SK-N-SH treated with all-trans-retinoic acid at 6 μM for 48 hours (cell line): ENCODE data around the gene CRYL1.

Experiments used
- ARNTL ChIP-seq: fragments of 450-650 bp; formaldehyde crosslinking; IDR thresholded peaks from 2 replicates; pipeline ENCODE4 v1.5.0; 2020; ENCODE audit warnings: low read depth, mild to moderate bottlenecking, moderate library complexity, borderline replicate concordance
- BACH2 ChIP-seq: fragments of 250-450 bp; sonication (Bioruptor Pico); IDR thresholded peaks from 2 replicates; pipeline ENCODE4 v1.9.0; 2021; ENCODE audit warnings: mild to moderate bottlenecking, borderline replicate concordance
- CSDC2 ChIP-seq: fragments of 250-450 bp; sonication (Bioruptor Pico); IDR thresholded peaks from 2 replicates; pipeline ENCODE4 v1.5.0; 2020; ENCODE audit warnings: mild to moderate bottlenecking, moderate library complexity
- RARB ChIP-seq: fragments of 250-450 bp; sonication (Bioruptor Pico); IDR thresholded peaks from 2 replicates; pipeline ENCODE4 v1.8.0; 2021; ENCODE audit warnings: mild to moderate bottlenecking, moderate library complexity
- TCF4 ChIP-seq: fragments of 250-450 bp; sonication (Bioruptor Pico); IDR thresholded peaks from 2 replicates; pipeline ENCODE4 v1.8.0; 2021; ENCODE audit warnings: mild to moderate bottlenecking, moderate library complexity, borderline replicate concordance
- TOX ChIP-seq: fragments of 250-450 bp; sonication (Bioruptor Pico); IDR thresholded peaks from 2 replicates; pipeline ENCODE4 v1.8.0; 2021; ENCODE audit warnings: mild to moderate bottlenecking, moderate library complexity, borderline replicate concordance
- ZFP3 ChIP-seq: fragments of 250-450 bp; sonication (Bioruptor Pico); IDR thresholded peaks from 2 replicates; pipeline ENCODE4 v1.5.0; 2020; ENCODE audit warnings: mild to moderate bottlenecking, moderate library complexity
- ZFP30 ChIP-seq: fragments of 450-650 bp; formaldehyde crosslinking; IDR thresholded peaks from 2 replicates; pipeline ENCODE4 v1.5.0; 2022; ENCODE audit warnings: mild to moderate bottlenecking, moderate library complexity
- ZNF565 ChIP-seq: fragments of 450-650 bp; formaldehyde crosslinking; conservative IDR thresholded peaks from 2 replicates; pipeline ENCODE4 v1.5.0; 2020; ENCODE audit warnings: low read depth, mild to moderate bottlenecking, moderate library complexity
- TF ChIP-seq, protein P1 (sequence below): fragments of 250-450 bp; sonication (Bioruptor Pico); IDR thresholded peaks from 2 replicates; pipeline ENCODE4 v1.5.0; 2020; ENCODE audit warnings: mild to moderate bottlenecking, moderate library complexity
- TF ChIP-seq, protein P2 (sequence below): fragments of 250-450 bp; sonication (Bioruptor Pico); IDR thresholded peaks from 2 replicates; pipeline ENCODE4 v1.8.0; 2021; ENCODE audit warnings: low read depth, mild to moderate bottlenecking, moderate library complexity, borderline replicate concordance

DNA sequence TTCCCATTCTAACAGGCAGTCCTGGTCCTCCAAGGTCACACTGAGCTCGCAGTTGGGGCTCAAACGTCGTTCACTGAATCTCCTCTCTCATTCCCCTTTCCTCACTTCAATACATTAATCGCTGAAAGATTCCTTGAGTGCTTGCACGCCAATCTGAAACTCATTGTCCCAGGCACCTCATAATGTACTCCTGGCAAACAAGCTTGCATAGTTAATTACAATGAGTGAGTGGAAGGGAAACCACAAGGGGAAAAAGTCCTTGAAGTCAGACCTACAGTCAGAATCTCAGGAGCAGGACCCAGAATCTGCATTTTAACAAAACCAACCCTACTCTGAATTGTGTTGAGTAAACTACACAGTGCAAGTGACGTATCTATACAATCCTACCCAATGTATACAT is 86.9 kb downstream of the CRYL1 start:
- TF ChIP-seq ZFP3 (CRISPR knock-in tag) (no peak), RARB (CRISPR knock-in tag) (no peak), ARNTL (CRISPR knock-in tag) (no peak), ZNF565 (CRISPR knock-in tag) (no peak), ZFP30 (CRISPR knock-in tag) (no peak), TOX (no peak), CSDC2 (CRISPR knock-in tag) (no peak), BACH2 (CRISPR knock-in tag) (no peak), TCF4 (CRISPR knock-in tag) (no peak)
- TF ChIP-seq, protein P1, sequence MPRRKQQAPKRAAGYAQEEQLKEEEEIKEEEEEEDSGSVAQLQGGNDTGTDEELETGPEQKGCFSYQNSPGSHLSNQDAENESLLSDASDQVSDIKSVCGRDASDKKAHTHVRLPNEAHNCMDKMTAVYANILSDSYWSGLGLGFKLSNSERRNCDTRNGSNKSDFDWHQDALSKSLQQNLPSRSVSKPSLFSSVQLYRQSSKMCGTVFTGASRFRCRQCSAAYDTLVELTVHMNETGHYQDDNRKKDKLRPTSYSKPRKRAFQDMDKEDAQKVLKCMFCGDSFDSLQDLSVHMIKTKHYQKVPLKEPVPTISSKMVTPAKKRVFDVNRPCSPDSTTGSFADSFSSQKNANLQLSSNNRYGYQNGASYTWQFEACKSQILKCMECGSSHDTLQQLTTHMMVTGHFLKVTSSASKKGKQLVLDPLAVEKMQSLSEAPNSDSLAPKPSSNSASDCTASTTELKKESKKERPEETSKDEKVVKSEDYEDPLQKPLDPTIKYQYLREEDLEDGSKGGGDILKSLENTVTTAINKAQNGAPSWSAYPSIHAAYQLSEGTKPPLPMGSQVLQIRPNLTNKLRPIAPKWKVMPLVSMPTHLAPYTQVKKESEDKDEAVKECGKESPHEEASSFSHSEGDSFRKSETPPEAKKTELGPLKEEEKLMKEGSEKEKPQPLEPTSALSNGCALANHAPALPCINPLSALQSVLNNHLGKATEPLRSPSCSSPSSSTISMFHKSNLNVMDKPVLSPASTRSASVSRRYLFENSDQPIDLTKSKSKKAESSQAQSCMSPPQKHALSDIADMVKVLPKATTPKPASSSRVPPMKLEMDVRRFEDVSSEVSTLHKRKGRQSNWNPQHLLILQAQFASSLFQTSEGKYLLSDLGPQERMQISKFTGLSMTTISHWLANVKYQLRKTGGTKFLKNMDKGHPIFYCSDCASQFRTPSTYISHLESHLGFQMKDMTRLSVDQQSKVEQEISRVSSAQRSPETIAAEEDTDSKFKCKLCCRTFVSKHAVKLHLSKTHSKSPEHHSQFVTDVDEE (CRISPR knock-in tag), result no peak
- TF ChIP-seq, protein P2, sequence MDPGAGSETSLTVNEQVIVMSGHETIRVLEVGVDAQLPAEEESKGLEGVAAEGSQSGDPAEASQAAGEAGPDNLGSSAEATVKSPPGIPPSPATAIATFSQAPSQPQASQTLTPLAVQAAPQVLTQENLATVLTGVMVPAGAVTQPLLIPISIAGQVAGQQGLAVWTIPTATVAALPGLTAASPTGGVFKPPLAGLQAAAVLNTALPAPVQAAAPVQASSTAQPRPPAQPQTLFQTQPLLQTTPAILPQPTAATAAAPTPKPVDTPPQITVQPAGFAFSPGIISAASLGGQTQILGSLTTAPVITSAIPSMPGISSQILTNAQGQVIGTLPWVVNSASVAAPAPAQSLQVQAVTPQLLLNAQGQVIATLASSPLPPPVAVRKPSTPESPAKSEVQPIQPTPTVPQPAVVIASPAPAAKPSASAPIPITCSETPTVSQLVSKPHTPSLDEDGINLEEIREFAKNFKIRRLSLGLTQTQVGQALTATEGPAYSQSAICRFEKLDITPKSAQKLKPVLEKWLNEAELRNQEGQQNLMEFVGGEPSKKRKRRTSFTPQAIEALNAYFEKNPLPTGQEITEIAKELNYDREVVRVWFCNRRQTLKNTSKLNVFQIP (CRISPR knock-in tag), result no peak
